Middle frontal gyrus (tissue), 1 donor: Measurements from ENCODE around the gene MSRB3.
"Not testable (repeated sequence)": the region's sequence is repeated elsewhere in the genome, so short reads cannot be mapped to it uniquely, and the experiment has no call there.

ENCODE experiments used
- DNase-seq: peaks from one replicate; pipeline ENCODE4 v3.0.0-alpha.2; 2015; ENCODE audit warnings: low spot score; ENCODE audit errors: extremely low spot score

Gene MSRB3

GRCh38 chr12:65454115-65454787 lies 175.8 kb downstream of the MSRB3 start:
- DNase-seq = no peak

GRCh38 chr12:65457341-65457740 lies 178.9 kb downstream of the MSRB3 start:
- DNase-seq = not testable (repeated sequence)

GRCh38 chr12:65458718-65459117 lies 180.2 kb downstream of the MSRB3 start:
- no peak for DNase-seq

- DNase-seq = no peak
Observed at GRCh38 chr12:65459545-65459944, 181.1 kb downstream of the MSRB3 start.

GRCh38 chr12:65460063-65460462 lies 181.6 kb downstream of the MSRB3 start:
- DNase-seq = no peak

- no peak for DNase-seq
Observed at GRCh38 chr12:65461017-65461416, 182.5 kb downstream of the MSRB3 start.

GRCh38 chr12:65462484-65462883 lies 184.0 kb downstream of the MSRB3 start:
- DNase-seq = no peak

GRCh38 chr12:65463082-65463481 lies 184.6 kb downstream of the MSRB3 start:
- no peak for DNase-seq

GRCh38 chr12:65463611-65464010 lies 185.1 kb downstream of the MSRB3 start:
- no peak for DNase-seq

- DNase-seq = no peak
Observed at GRCh38 chr12:65464930-65465329, 186.4 kb downstream of the MSRB3 start.

GRCh38 chr12:65465766-65466547 lies 187.5 kb downstream of the MSRB3 start:
- no peak for DNase-seq

- no peak for DNase-seq
Observed at GRCh38 chr12:65466911-65467310, 188.4 kb downstream of the MSRB3 start.

GRCh38 chr12:65470256-65470655 lies 191.8 kb downstream of the MSRB3 start:
- DNase-seq = no peak

GRCh38 chr12:65472079-65472478 lies 193.6 kb downstream of the MSRB3 start:
- no peak for DNase-seq

GRCh38 chr12:65474831-65475230 lies 196.3 kb downstream of the MSRB3 start:
- DNase-seq = no peak

GRCh38 chr12:65477721-65478120 lies 199.2 kb downstream of the MSRB3 start:
- no peak for DNase-seq

GRCh38 chr12:65483891-65484516 lies 205.5 kb downstream of the MSRB3 start:
- not testable (repeated sequence) for DNase-seq

- no peak for DNase-seq
Observed at GRCh38 chr12:65488197-65488596, 209.7 kb downstream of the MSRB3 start.

GRCh38 chr12:65490250-65490649 lies 211.8 kb downstream of the MSRB3 start:
- no peak for DNase-seq

- no peak for DNase-seq
Observed at GRCh38 chr12:65492998-65493912, 214.8 kb downstream of the MSRB3 start.

GRCh38 chr12:65493913-65494245 lies 215.4 kb downstream of the MSRB3 start:
- no peak for DNase-seq
